DND-41 (cell line): ENCODE measurements around the gene USP48.
"Not testable (repeated sequence)": the region's sequence is repeated elsewhere in the genome, so short reads cannot be mapped to it uniquely, and the experiment has no call there.

Experiments
- ATAC-seq: fragments of 200-7000 bp; cut with Tn5 transposase; 3 replicates; pipeline ENCODE4 v1.9.1; 2021; ENCODE audit warnings: low read depth; ENCODE audit not compliant: insufficient read depth
- DNase-seq: peaks from one replicate; pipeline ENCODE4 v3.0.0-alpha.2; 2020
- H2AFZ ChIP-seq: 2 replicates; pipeline ENCODE4 v1.6.0; 2012; ENCODE audit warnings: low read depth, low read length
- H3K27ac ChIP-seq: 2 replicates; pipeline ENCODE4 v1.5.1; 2012; ENCODE audit warnings: low read length, inconsistent platforms
- H3K27me3 ChIP-seq: fragments of 200-600 bp; sonication (generic); 2 replicates; pipeline ENCODE4 v1.6.0; 2012; ENCODE audit warnings: low read length, mild to moderate bottlenecking, inconsistent platforms; ENCODE audit not compliant: insufficient read depth, poor library complexity
- H3K36me3 ChIP-seq: 2 replicates; pipeline ENCODE4 v1.5.1; 2012; ENCODE audit warnings: low read length, inconsistent platforms; ENCODE audit not compliant: insufficient read depth
- H3K4me1 ChIP-seq: 2 replicates; pipeline ENCODE4 v1.5.1; 2012; ENCODE audit warnings: mild to moderate bottlenecking, low read length; ENCODE audit not compliant: insufficient read depth
- H3K4me2 ChIP-seq: 2 replicates; pipeline ENCODE4 v1.6.0; 2012; ENCODE audit warnings: mild to moderate bottlenecking, moderate library complexity, low read length, inconsistent platforms; ENCODE audit not compliant: insufficient read depth
- H3K4me3 ChIP-seq, 2 experiments: fragments of 200-600 bp in 1 of 2; shearing (Covaris generic) in 1 of 2; 2 replicates each; pipeline ENCODE4 v1.5.1; 2012 to 2016; ENCODE audit warnings: inconsistent platforms in 2 of 2, low read length in 2 of 2, mild to moderate bottlenecking in 2 of 2, low read depth in 1 of 2, moderate library complexity in 1 of 2
- H3K79me2 ChIP-seq: 2 replicates; pipeline ENCODE4 v1.6.0; 2012; ENCODE audit warnings: low read length, inconsistent platforms; ENCODE audit not compliant: insufficient read depth
- H3K9ac ChIP-seq: 2 replicates; pipeline ENCODE4 v1.6.0; 2012; ENCODE audit warnings: low read depth, mild to moderate bottlenecking, inconsistent platforms, low read length, moderate library complexity
- H3K9me3 ChIP-seq: 2 replicates; pipeline ENCODE4 v1.5.1; 2012; ENCODE audit warnings: low read length, moderate library complexity, mild to moderate bottlenecking, inconsistent platforms; ENCODE audit not compliant: insufficient read depth, severe bottlenecking
- H4K20me1 ChIP-seq: 2 replicates; pipeline ENCODE4 v1.6.0; 2012; ENCODE audit warnings: low read length; ENCODE audit not compliant: insufficient read depth
- EZH2 ChIP-seq: IDR thresholded peaks from 3 replicates; pipeline ENCODE4 v1.6.1; 2012; ENCODE audit warnings: borderline replicate concordance, low read depth, mild to moderate bottlenecking, moderate library complexity, low read length, inconsistent platforms; ENCODE audit not compliant: severe bottlenecking
- TF ChIP-seq, protein P1 (sequence below): IDR thresholded peaks from 2 replicates; pipeline ENCODE4 v1.5.1; 2012; ENCODE audit warnings: borderline replicate concordance, low read length, moderate library complexity, mild to moderate bottlenecking; ENCODE audit not compliant: poor library complexity, severe bottlenecking; ENCODE audit errors: extremely low read depth

Gene USP48

DNA sequence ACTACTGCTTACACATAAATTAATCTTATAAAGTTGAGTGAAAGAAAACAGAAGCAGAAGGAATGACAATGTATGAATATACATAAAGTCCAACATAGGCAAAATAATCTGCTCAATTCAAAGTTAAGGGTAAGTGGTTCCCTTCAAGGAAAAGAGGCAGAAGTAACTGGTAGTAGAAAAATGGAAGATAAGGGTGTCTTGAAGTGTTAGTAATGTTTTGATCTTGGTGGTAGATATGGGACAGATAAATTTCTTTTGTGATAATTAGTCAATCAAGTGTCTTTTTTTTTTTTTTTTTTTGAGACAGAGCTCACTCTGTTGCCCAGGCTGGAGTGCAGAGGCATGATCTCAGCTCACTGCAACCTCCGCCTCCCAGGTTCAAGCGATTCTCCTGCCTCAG, 12.7 kb downstream of the USP48 start:
- 0 out of 2 replicates have a peak, but pooled peaks cover 3% of the 10 kb centered on the region for H3K36me3 ChIP-seq
- H3K4me1 ChIP-seq = no peaks in the 10 kb centered on the region
- TF ChIP-seq, protein P1, sequence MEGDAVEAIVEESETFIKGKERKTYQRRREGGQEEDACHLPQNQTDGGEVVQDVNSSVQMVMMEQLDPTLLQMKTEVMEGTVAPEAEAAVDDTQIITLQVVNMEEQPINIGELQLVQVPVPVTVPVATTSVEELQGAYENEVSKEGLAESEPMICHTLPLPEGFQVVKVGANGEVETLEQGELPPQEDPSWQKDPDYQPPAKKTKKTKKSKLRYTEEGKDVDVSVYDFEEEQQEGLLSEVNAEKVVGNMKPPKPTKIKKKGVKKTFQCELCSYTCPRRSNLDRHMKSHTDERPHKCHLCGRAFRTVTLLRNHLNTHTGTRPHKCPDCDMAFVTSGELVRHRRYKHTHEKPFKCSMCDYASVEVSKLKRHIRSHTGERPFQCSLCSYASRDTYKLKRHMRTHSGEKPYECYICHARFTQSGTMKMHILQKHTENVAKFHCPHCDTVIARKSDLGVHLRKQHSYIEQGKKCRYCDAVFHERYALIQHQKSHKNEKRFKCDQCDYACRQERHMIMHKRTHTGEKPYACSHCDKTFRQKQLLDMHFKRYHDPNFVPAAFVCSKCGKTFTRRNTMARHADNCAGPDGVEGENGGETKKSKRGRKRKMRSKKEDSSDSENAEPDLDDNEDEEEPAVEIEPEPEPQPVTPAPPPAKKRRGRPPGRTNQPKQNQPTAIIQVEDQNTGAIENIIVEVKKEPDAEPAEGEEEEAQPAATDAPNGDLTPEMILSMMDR = no peak
- no peak for TF ChIP-seq EZH2
- DNase-seq (no peak), ATAC-seq (no peak)
- no peak overlapping the region for H3K9ac ChIP-seq
- H3K79me2 ChIP-seq = peaks cover 98% of the 10 kb centered on the region
- H3K4me2 ChIP-seq = no peak overlapping the region
- no peaks in the 10 kb centered on the region for H3K9me3 ChIP-seq
- no peak overlapping the region for H3K4me3 ChIP-seq
- H4K20me1 ChIP-seq = peaks cover 72% of the 10 kb centered on the region
- no peak overlapping the region for H3K27ac ChIP-seq
- no peaks in the 10 kb centered on the region for H3K27me3 ChIP-seq
- H2AFZ ChIP-seq = no peak overlapping the region

DNA sequence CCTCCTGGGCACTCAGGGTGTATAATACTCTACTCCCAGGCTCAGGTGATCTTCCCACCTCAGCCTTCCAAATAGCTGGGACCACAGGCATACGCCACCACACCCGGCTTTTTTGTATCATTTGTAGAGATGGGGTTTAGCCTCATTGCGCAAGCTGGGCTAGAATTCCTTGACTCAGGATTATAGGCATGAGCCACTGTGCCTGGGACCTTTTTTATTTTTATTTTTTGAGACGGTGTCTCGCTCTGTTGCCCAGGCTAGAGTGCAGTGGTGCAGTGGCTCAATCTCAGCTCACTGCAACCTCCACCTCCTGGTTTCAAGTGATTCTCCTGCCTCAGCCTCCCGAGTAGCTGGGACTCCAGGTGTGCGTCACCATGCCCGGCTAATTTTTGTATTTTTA, 15.8 kb downstream of the USP48 start:
- Histone ChIP-seq H4K20me1 (peaks cover 78% of the 10 kb centered on the region), H3K79me2 (peaks cover 98% of the 10 kb centered on the region)
- not testable (repeated sequence) for H3K36me3 ChIP-seq, H3K9me3 ChIP-seq, ATAC-seq, H3K4me3 ChIP-seq, DNase-seq, H3K4me1 ChIP-seq, H3K9ac ChIP-seq, H2AFZ ChIP-seq, H3K27me3 ChIP-seq, H3K27ac ChIP-seq, H3K4me2 ChIP-seq

DNA sequence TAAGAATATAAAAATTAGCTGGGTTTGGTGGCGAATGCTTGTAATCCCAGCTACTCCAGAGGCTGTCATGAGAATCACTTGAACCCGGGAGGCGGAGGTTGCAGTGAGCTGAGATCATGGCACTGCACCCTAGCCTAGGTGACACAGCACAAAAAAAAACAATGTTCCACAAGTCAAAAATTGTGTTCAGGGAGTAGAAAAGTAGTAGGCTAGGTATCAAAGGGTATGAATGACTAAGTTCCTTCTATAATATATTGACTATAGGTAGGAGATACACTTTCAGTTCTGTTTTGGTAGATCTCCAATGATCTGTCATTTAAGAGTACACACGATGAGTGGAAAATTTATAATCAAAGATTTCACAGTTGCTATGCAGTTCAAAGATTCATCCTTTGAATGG, 16.7 kb downstream of the USP48 start:
- Histone ChIP-seq H3K27me3 (no peaks in the 10 kb centered on the region), H3K79me2 (peaks cover 99% of the 10 kb centered on the region), H3K4me1 (no peaks in the 10 kb centered on the region), H3K4me3 (no peak overlapping the region), H3K9ac (no peak overlapping the region), H2AFZ (no peak overlapping the region), H3K27ac (no peak overlapping the region), H4K20me1 (peaks cover 85% of the 10 kb centered on the region), H3K4me2 (no peak overlapping the region), H3K9me3 (no peaks in the 10 kb centered on the region), H3K36me3 (peaks cover 3% of the 10 kb centered on the region; the same call in 1 of the 2 replicates)
- ATAC-seq = no peak
- TF ChIP-seq, protein P1 = no peak
- no peak for TF ChIP-seq EZH2
- no peak for DNase-seq

DNA sequence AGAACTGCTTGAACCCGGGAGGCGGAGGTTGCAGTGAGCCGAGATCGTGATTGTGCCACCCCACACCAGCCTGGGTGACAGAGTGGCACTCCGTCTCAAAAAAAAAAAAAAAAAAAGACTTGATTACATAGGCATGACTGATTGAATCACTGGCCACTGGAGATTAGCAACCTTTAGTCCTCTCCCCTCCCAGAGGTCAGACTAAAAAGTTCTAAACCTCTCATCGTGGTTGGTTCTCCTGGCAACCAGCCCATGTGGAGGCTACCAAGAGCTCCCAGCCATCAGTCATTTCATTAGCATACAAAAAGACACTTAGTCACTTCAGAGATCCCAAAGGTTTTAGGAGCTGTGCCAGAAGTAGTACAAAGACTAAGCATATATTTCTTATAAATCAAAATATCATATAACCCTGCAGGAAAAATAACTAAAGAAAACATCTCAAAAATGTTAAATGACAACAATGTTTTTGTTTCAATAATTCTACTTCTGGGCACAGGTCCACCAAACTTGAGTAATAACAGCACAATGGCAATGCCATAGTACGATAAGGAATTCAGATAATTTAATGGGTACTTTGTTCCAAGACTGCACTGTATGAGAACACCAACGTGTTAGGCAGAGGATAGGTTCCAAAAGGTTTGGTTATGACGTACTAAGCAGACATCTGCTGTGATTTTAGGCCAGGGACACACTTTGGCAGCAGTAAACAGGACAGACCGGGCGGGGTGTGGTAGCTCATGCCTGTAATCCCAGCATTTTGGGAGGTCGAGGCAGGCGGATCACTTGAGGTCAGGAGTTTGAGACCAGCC, 18.1 kb downstream of the USP48 start:
- Histone ChIP-seq H3K36me3 (peaks cover 3% of the 10 kb centered on the region; the same call in 1 of the 2 replicates), H3K4me1 (no peaks in the 10 kb centered on the region), H3K79me2 (peaks cover 99% of the 10 kb centered on the region), H2AFZ (no peak overlapping the region), H4K20me1 (peaks cover 84% of the 10 kb centered on the region), H3K27me3 (no peaks in the 10 kb centered on the region), H3K4me3 (no peak overlapping the region), H3K9me3 (no peaks in the 10 kb centered on the region), H3K4me2 (no peak overlapping the region), H3K27ac (no peak overlapping the region), H3K9ac (no peak overlapping the region)
- no peak for TF ChIP-seq EZH2
- TF ChIP-seq, protein P1 = no peak
- ATAC-seq (no peak), DNase-seq (no peak)
